IPS-15b (cell line): ENCODE data around the gene MARCHF9.
"Not testable (repeated sequence)": the region's sequence is repeated elsewhere in the genome, so short reads cannot be mapped to it uniquely, and the experiment has no call there.

Experiments
- H3K27me3 ChIP-seq: one replicate; pipeline ENCODE4 v1.6.1; 2013; ENCODE audit warnings: low read length; ENCODE audit not compliant: control insufficient read depth, insufficient read depth
- H3K36me3 ChIP-seq: one replicate; pipeline ENCODE4 v1.6.1; 2013; ENCODE audit warnings: low read length; ENCODE audit not compliant: control insufficient read depth, insufficient read depth
- H3K4me1 ChIP-seq: one replicate; pipeline ENCODE4 v1.6.1; 2013; ENCODE audit warnings: mild to moderate bottlenecking, low read length; ENCODE audit not compliant: control insufficient read depth, insufficient read depth
- H3K4me3 ChIP-seq: one replicate; pipeline ENCODE4 v1.5.1; 2013; ENCODE audit warnings: low read depth, low read length
- H3K9ac ChIP-seq: one replicate; pipeline ENCODE4 v1.6.1; 2013; ENCODE audit warnings: low read depth, mild to moderate bottlenecking, low read length
- H3K9me3 ChIP-seq: one replicate; pipeline ENCODE4 v1.6.1; 2013; ENCODE audit warnings: mild to moderate bottlenecking, low read length; ENCODE audit not compliant: control insufficient read depth, insufficient read depth

Gene MARCHF9

GRCh38 chr12:57771873-57772428 lies 17.0 kb downstream of the MARCHF9 start, which contains the start of gene METTL1:
Gene METTL1, minus strand, starts transcription at chr12:57772105. Its CDS starts 22 bp downstream, at chr12:57772083.
- no peaks in the 10 kb centered on the region for H3K9me3 ChIP-seq
- H3K4me3 ChIP-seq = peak within 1 kb of the TSS; percentile 82
- H3K27me3 ChIP-seq = peaks cover 20% of the 10 kb centered on the region
- H3K9ac ChIP-seq = peak within 1 kb of the TSS; percentile 90
- peaks cover 12% of the 10 kb centered on the region for H3K36me3 ChIP-seq
- H3K4me1 ChIP-seq = peaks cover 5% of the 10 kb centered on the region

DNA sequence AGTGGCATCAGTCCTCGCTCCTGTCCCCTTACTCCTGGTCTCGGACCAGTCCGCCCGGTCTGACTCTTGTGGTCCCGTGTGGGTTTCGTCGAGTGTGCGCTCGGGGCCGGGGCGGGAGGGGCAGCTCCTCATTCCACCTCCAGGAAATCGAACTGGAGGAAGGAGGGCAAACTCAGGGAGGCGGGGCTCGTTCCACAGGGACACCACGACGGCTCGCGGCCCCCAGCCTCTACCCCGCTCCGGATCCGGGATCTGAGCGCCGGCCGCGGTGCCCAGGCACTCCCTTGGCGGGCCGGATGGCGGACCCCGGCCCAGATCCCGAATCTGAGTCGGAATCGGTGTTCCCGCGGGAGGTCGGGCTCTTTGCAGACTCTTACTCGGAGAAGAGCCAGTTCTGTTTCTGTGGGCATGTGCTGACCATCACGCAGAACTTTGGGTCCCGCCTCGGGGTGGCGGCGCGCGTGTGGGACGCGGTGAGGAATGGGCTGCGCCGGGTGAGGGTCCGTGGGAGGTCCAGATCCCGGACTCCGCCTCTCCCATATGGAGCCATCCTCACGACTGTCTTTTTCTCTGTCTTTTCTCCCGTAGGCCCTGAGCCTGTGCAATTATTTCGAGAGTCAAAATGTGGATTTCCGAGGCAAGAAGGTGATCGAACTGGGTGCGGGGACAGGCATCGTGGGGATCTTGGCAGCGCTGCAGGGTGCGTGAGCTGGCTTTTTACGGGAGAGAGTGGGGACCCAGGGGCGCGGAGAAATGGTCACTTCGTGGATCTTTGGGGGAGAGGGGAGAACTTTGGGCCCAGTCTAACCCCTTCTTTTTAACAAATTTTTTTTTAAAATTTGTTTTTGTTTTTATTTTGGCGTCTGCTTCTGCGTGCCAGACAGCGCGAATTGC lies 17.8 kb downstream of the MARCHF9 start, which contains the start of gene EEF1AKMT3:
Gene EEF1AKMT3, plus strand, starts transcription at position 186 of the 894 bp plus-strand sequence. Its CDS starts 111 bp downstream, at position 297.
- Histone ChIP-seq H3K9ac (peak within 1 kb of the TSS; percentile 90), H3K36me3 (peaks cover 12% of the 10 kb centered on the region), H3K27me3 (peaks cover 13% of the 10 kb centered on the region), H3K4me3 (peak within 1 kb of the TSS; percentile 82), H3K9me3 (no peaks in the 10 kb centered on the region), H3K4me1 (no peaks in the 10 kb centered on the region)

DNA sequence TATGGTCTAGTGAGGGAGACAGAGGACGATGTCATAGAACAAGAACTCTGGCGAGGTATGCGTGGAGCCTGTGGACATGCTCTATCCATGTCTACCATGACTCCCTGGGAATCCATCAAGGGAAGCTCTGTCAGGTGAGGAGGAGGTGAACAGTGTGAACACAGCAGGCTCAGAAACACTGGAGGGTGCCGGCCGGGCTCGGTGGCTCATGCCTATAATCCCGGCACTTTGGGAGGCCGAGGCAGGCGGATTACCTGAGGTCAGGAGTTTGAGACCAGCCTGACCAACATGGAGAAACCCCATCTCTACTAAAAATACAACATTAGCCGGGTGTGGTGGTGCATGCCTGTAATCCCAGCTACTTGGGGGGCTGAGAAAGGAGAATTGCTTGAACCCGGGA lies 19.7 kb downstream of the MARCHF9 start:
- H3K9me3 ChIP-seq, H3K9ac ChIP-seq, H3K4me1 ChIP-seq, H3K4me3 ChIP-seq, H3K36me3 ChIP-seq: not testable (repeated sequence)
- peaks cover 10% of the 10 kb centered on the region for H3K27me3 ChIP-seq

DNA sequence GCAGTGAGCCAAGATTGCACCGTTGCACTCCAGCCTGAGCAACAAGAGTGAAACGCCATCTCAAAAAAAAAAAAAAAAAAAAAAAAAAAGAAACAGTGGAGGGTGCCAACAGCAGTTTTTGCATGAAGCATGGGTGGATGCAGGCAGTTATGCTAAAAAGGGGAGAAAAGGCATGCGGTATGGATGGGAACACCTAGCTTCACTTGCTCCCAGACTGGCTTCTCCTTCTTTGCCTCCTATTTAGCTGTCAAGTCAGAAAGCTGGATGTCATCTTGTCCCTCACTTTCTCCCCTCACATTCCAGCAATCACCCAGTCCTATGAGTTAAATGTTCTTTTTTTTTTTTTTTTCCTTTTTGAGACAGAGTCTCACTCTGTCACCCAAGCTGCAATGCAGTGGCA lies 20.1 kb downstream of the MARCHF9 start:
- Histone ChIP-seq H3K36me3 (no peaks in the 10 kb centered on the region), H3K4me1 (no peaks in the 10 kb centered on the region)

DNA sequence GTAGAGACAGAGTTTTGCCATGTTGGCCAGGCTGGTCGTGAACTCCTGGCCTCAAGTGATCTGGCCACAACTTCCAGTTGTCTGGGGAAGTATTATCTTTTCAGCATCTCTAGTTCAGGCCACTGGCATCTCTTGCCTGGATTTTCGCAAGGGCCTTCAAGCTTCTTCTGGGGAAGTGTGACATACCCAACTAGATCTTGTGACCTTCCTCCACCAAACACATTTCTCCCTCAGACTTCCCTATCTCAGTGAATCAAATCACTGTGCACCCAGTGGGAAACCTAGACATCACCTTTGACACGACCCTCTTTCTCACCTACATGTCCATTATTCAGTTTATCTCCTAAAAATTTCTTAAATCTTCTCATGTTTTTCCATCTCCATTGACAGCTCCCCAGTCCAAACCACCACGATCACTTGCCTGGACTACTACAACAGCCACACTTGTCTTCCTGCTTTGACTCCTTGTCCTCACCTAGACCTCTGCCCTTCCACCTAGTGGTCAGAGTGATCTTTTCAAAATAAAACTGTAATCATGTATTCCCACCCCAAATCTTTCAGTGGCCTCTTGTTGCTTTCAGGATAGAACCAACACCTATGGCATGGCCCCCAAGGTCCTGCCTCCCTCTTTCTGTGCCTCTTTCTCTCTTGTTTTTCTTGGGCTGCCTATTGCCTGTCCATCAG lies 20.8 kb downstream of the MARCHF9 start:
- H3K9me3 ChIP-seq = no peaks in the 10 kb centered on the region
- no peaks in the 10 kb centered on the region for H3K4me1 ChIP-seq
- no peaks in the 10 kb centered on the region for H3K36me3 ChIP-seq
- no peak overlapping the region for H3K4me3 ChIP-seq
- peaks cover 10% of the 10 kb centered on the region for H3K27me3 ChIP-seq
- H3K9ac ChIP-seq = no peak overlapping the region

More for the DNA sequence above, 20.1 kb downstream of the MARCHF9 start:
- no peak overlapping the region for H3K9ac ChIP-seq
- peaks cover 10% of the 10 kb centered on the region for H3K27me3 ChIP-seq
- H3K9me3 ChIP-seq = no peaks in the 10 kb centered on the region
- no peak overlapping the region for H3K4me3 ChIP-seq

- Histone ChIP-seq H3K9ac (no peak overlapping the region), H3K9me3 (no peaks in the 10 kb centered on the region), H3K4me3 (no peak overlapping the region), H3K27me3 (peaks cover 10% of the 10 kb centered on the region), H3K36me3 (no peaks in the 10 kb centered on the region), H3K4me1 (no peaks in the 10 kb centered on the region)
Measured at GRCh38 chr12:57776247-57776587, 21.3 kb downstream of the MARCHF9 start.

DNA sequence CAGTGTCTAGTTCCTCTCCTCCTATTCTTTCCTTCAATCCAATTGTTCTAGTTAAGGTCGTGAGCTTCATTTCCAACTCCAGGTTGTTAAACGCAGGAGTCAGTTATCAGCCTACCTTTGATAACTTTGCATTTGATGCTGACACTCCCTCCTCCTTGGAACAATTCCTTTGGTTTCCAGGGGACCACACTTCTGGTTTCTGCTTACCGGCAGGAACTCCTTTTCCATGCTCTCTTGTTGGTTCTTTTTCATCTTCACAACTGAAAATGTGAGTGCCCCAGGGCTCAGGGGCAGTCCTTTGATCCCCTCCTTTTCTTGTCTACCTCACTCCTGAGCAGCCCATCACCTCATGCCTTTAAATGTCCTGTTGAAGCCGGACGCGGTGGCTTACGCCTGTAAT lies 22.5 kb downstream of the MARCHF9 start:
- Histone ChIP-seq H3K4me1 (no peaks in the 10 kb centered on the region), H3K9me3 (no peaks in the 10 kb centered on the region), H3K27me3 (peaks cover 10% of the 10 kb centered on the region), H3K9ac (no peak overlapping the region), H3K36me3 (no peaks in the 10 kb centered on the region), H3K4me3 (no peak overlapping the region)

DNA sequence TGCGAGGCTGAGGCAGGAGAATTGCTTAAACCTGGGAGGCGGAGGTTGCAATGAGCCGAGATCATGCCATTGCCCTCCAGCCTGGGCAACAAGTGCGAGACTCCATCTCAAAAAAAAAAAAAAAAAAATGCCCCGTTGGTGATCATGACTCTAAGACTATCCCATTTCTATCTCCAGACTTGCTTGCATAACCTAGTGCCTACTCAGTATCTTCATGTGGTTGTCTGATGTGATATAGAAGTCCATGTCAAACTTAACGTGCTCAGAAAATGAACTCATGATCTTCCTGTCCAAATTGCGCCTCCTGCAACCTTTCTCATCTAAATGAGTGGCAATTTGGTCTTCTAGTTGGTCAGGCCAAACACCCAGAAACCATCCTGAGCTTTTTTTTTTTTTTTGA lies 23.0 kb downstream of the MARCHF9 start:
- H3K4me1 ChIP-seq = no peaks in the 10 kb centered on the region
- H3K36me3 ChIP-seq = no peaks in the 10 kb centered on the region
- H3K4me3 ChIP-seq = no peak overlapping the region

GRCh38 chr12:57779736-57780135 lies 24.8 kb downstream of the MARCHF9 start:
- Histone ChIP-seq H3K9ac (no peak overlapping the region), H3K36me3 (no peaks in the 10 kb centered on the region), H3K4me1 (no peaks in the 10 kb centered on the region), H3K4me3 (no peak overlapping the region), H3K9me3 (no peaks in the 10 kb centered on the region), H3K27me3 (no peaks in the 10 kb centered on the region)

More for the DNA sequence above, 23.0 kb downstream of the MARCHF9 start:
- no peak overlapping the region for H3K9ac ChIP-seq
- H3K9me3 ChIP-seq = no peaks in the 10 kb centered on the region
- peaks cover 10% of the 10 kb centered on the region for H3K27me3 ChIP-seq

- Histone ChIP-seq H3K4me3 (no peak overlapping the region), H3K27me3 (no peaks in the 10 kb centered on the region), H3K9me3 (no peaks in the 10 kb centered on the region), H3K9ac (no peak overlapping the region), H3K4me1 (no peaks in the 10 kb centered on the region), H3K36me3 (no peaks in the 10 kb centered on the region)
Measured at GRCh38 chr12:57780284-57780897, 25.5 kb downstream of the MARCHF9 start.

- Histone ChIP-seq H3K36me3 (no peaks in the 10 kb centered on the region), H3K27me3 (no peaks in the 10 kb centered on the region), H3K4me1 (no peaks in the 10 kb centered on the region), H3K9me3 (no peaks in the 10 kb centered on the region), H3K9ac (no peak overlapping the region), H3K4me3 (no peak overlapping the region)
Measured at GRCh38 chr12:57781244-57781643, 26.3 kb downstream of the MARCHF9 start.
